ENCODE results near the gene HAUS1.

GRCh38 chr18:46097801-46098615, 6.2 kb upstream of the HAUS1 start, which contains the start of gene ATP5F1A:
- TF ChIP-seq, protein P1, sequence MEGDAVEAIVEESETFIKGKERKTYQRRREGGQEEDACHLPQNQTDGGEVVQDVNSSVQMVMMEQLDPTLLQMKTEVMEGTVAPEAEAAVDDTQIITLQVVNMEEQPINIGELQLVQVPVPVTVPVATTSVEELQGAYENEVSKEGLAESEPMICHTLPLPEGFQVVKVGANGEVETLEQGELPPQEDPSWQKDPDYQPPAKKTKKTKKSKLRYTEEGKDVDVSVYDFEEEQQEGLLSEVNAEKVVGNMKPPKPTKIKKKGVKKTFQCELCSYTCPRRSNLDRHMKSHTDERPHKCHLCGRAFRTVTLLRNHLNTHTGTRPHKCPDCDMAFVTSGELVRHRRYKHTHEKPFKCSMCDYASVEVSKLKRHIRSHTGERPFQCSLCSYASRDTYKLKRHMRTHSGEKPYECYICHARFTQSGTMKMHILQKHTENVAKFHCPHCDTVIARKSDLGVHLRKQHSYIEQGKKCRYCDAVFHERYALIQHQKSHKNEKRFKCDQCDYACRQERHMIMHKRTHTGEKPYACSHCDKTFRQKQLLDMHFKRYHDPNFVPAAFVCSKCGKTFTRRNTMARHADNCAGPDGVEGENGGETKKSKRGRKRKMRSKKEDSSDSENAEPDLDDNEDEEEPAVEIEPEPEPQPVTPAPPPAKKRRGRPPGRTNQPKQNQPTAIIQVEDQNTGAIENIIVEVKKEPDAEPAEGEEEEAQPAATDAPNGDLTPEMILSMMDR (IDR thresholded peaks at IDR 0.05) = peak in 1 of 5 experiments; percentile 22
- TF ChIP-seq EP300 (IDR thresholded peaks at IDR 0.05) = peak in 1 of 2 donors; percentile 91

All from tibial nerve (tissue), 4 donors.